GM18873 (cell line): ENCODE results near the gene AGRN.
"Not testable (repeated sequence)": the region's sequence is repeated elsewhere in the genome, so short reads cannot be mapped to it uniquely, and the experiment has no call there.

Experiments used
- ATAC-seq: cut with Tn5 transposase; IDR thresholded peaks from one replicate; pipeline ENCODE4 v1.9.1; 2021; ENCODE audit warnings: mild to moderate bottlenecking, moderate library complexity, moderate number of reproducible peaks; ENCODE audit not compliant: unreplicated experiment, low FRiP score

The AGRN gene

GRCh38 chr1:999725-1000356 lies 20.1 kb upstream of the AGRN start, which contains the start of gene HES4:
HES4 (minus strand) TSS chr1:1000097; CDS start chr1:999973, 124 bp downstream.
- ATAC-seq = no peak

GRCh38 chr1:1000357-1001056 lies 19.4 kb upstream of the AGRN start:
- ATAC-seq = no peak

- ATAC-seq = no peak
Observed at GRCh38 chr1:1001057-1001783, 18.7 kb upstream of the AGRN start.

- no peak for ATAC-seq
Observed at GRCh38 chr1:1003618-1004419, 16.1 kb upstream of the AGRN start.

GRCh38 chr1:1004420-1004779 lies 15.5 kb upstream of the AGRN start:
- ATAC-seq = no peak

- ATAC-seq = no peak
Observed at GRCh38 chr1:1004780-1005697, 14.9 kb upstream of the AGRN start.

- ATAC-seq = no peak
Observed at GRCh38 chr1:1005774-1006304, 14.1 kb upstream of the AGRN start.

- ATAC-seq = no peak
Observed at GRCh38 chr1:1006305-1007159, 13.4 kb upstream of the AGRN start.

- not testable (repeated sequence) for ATAC-seq
Observed at GRCh38 chr1:1010131-1010530, 9.8 kb upstream of the AGRN start.

GRCh38 chr1:1011396-1011949 lies 8.4 kb upstream of the AGRN start:
- no peak for ATAC-seq

GRCh38 chr1:1012736-1013104 lies 7.2 kb upstream of the AGRN start:
- not testable (repeated sequence) for ATAC-seq

GRCh38 chr1:1013105-1013921 lies 6.6 kb upstream of the AGRN start, which contains the start of gene ISG15:
ISG15 (plus strand) TSS chr1:1013497; CDS start chr1:1013574, 77 bp downstream.
- peak; percentile 76 for ATAC-seq

- no peak for ATAC-seq
Observed at GRCh38 chr1:1013922-1014648, 5.8 kb upstream of the AGRN start.

- ATAC-seq = no peak
Observed at GRCh38 chr1:1014799-1015681, 4.9 kb upstream of the AGRN start.

- ATAC-seq = not testable (repeated sequence)
Observed at GRCh38 chr1:1017397-1018320, 2.3 kb upstream of the AGRN start.
